Activated CD8-positive, alpha-beta memory T cell treated with anti-CD3 and anti-CD28 coated beads for 4 hours (primary cell): ENCODE data around the gene C10orf90.

Experiments used
- DNase-seq, 2 donors: peaks; one replicate each; pipeline ENCODE4 v3.0.0-alpha.2; 2020; ENCODE audit warnings: low read depth in 2 of 2

The C10orf90 gene

DNA sequence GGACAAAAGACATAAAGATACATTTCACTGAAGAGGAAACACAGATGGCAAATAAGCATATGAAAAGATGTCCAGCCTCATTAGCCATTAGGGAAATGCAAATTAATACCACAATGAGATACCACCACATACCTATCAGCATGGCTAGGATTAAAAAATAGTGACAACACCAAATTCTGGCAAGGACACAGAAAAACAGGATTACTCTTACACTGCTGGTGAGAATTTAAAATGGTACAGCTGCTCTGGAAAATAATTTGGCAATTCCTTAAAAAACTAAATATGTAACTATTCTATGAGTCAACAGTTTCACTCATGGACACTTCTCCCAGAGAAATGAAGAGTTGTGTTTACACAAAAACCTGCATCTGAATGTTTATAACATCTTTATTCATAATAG is 121.1 kb downstream of the C10orf90 start:
- no peak for DNase-seq

- no peak for DNase-seq
Measured at GRCh38 chr10:126544565-126544964, 125.9 kb downstream of the C10orf90 start.

DNA sequence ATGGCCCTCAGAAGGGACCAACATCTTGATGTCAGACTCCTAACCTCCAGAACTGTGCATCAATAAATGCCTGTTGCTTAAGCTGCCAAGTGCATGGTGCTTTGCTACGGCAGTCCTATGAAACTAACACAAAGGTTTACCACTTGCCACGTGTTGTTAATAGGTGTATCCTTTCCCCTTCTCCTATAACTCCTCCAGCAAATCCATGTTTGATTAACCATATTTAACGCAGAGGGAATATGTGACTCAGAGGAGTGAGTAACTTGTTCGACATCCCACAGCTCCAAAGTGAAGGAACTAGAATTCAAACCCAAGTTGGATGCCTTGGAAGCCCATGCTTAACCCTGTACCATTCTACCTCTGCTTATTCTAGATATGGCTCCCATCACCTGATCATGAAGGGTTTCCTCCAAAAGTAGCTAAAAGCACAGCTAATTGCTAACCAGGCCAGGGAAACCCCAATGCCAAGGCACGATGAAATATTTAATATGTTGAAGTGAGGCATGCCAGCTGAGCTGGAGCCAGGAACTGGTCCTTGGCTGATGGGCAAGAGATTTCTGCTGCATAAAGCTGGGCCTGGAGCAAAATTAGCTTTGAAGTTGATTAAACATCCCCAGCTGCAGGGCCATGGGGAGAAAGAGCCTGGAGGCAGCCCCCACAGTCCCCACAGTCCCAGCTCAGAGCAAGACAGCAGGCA is 131.9 kb downstream of the C10orf90 start:
- no peak for DNase-seq

GRCh38 chr10:126536656-126537055 is 133.8 kb downstream of the C10orf90 start:
- no peak for DNase-seq

DNA sequence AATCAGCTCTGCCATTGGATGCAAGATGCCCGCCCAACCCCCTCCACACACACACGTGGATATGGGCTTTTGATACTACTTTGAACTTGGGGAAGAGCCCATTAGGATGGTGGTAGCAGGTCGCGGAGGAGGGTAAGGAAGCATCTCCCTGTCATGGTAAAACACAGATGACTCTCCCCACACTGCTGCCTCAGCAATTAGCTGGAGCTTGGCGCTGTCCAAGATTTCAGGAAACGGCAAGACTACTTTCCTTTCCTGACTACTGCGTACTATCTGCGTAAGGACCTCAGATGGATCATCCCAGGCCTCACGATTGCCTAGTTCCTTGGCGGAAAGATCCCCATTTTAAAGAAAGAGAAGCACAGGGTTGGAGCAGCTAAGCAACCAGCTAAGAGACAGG is 134.3 kb downstream of the C10orf90 start:
- DNase-seq, result no peak

DNA sequence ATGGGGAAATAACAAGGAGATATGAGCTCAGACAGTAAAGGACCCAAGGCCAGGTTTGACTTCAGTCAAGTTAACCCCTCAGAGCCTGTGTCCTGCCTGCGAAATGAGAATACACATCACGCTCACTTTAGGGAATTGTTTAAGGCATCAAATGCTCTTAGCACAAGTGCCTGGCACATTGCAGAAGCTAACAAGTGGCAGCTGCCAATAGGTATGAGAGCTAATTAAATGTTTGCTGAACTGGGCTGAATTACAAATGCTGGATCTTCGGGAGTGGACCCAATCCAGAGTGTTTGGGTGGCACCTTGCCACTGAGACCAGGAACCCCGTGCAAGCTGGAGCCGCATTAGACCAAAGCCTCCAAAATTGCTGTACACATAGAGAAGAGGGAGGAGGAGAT is 136.8 kb downstream of the C10orf90 start:
- DNase-seq, result no peak

DNA sequence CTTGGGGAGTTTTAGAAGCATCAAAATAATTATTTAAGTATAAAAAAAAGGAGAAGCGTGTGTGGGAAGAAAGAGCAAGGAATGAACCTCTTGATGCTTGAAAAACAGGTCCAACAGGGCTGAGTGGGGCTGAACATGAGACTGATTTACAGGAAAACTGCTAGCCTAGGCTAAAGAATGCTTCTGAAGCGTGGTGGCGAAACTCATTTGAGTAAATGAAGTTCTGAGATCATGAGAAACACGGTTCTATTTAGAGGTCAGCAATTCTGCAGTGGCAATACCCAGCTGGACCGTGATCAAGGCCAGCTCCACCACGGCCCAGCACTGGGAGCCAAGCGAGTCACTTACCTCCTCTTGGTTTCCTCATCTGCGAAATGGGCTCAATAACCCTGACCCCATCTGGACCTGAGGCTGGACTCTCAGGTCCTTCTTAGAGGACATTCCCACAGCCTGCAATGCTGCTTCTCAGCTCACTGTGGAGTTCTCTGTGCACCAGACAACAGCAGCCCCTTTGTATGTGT is 142.1 kb downstream of the C10orf90 start:
- no peak for DNase-seq

- DNase-seq, result no peak
Measured at GRCh38 chr10:126527645-126528314, 142.7 kb downstream of the C10orf90 start.

DNA sequence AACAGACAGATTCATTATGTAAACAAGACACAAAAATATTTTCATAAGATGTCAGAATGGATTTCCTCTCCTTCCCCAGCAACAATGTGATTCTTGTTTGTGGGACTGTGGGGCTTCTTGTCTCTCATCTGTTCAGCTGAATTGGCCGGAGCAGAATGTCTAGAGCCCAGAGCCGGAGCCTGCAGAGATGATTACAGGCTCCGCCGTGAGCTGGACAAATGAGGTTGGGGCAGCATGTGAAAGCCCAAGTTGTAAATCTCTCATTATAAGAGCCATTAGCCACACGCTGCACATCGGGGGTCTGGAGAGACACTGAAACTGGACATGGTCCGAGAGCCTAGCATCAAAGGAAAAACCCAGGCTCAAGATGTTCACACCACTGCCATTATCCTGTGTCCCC is 145.2 kb downstream of the C10orf90 start:
- DNase-seq, result no peak

- DNase-seq, result no peak
Measured at GRCh38 chr10:126524526-126524925, 146.0 kb downstream of the C10orf90 start.

GRCh38 chr10:126523071-126523470 is 147.4 kb downstream of the C10orf90 start:
- no peak for DNase-seq

- no peak for DNase-seq
Measured at GRCh38 chr10:126521399-126521798, 149.1 kb downstream of the C10orf90 start.

DNA sequence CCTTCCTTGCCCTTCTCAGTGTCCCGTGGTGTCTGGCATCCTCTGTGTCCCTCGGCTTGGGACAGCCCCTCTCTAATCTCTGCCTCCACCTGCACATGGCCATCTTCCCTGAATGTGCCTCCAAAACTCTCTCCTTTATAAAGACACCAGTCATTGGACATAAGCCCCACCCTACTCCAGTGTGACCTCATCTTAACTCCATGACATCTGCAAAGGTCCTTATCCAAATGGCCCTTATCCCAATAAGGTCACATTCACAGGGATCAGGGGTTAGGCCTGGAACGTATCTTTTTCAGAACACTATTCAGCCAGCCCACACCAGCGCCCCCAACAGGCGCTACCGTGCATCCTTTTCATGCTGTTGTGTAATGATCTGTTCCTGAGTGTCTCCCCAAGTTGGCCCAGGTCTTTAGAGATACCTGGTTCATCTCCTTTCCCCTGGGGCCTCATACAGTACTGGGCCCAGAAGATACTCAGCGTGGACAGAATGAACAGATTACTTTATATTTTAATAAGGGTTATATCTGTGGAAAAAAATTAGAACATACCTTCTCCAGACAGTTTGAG is 149.7 kb downstream of the C10orf90 start:
- no peak for DNase-seq

- DNase-seq, result no peak
Measured at GRCh38 chr10:126519992-126520391, 150.5 kb downstream of the C10orf90 start.

GRCh38 chr10:126519185-126519584 is 151.3 kb downstream of the C10orf90 start:
- DNase-seq, result no peak

- DNase-seq, result no peak
Measured at GRCh38 chr10:126518218-126519080, 152.0 kb downstream of the C10orf90 start.

DNA sequence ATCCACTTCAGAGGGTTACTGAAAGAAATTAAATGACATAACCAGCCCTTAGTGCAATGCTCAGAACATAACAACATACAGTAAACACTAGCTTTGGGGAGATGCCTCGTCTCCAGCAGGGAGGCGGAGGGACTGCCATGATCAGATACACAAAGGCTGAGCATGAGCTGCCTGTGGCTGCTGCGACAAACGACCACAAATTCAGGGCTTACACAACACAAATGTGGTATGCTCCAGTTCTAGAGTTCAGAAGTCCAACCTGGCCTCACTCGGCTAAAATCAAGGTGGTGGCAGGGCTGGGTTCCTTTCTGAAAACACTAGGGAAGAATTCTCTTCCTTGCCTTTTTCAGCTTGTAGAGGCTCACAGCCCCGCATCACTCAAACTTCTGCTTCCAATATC is 154.0 kb downstream of the C10orf90 start:
- no peak for DNase-seq

GRCh38 chr10:126511917-126512479 is 158.5 kb downstream of the C10orf90 start:
- DNase-seq, result no peak

- DNase-seq, result no peak
Measured at GRCh38 chr10:126509182-126509581, 161.3 kb downstream of the C10orf90 start.

DNA sequence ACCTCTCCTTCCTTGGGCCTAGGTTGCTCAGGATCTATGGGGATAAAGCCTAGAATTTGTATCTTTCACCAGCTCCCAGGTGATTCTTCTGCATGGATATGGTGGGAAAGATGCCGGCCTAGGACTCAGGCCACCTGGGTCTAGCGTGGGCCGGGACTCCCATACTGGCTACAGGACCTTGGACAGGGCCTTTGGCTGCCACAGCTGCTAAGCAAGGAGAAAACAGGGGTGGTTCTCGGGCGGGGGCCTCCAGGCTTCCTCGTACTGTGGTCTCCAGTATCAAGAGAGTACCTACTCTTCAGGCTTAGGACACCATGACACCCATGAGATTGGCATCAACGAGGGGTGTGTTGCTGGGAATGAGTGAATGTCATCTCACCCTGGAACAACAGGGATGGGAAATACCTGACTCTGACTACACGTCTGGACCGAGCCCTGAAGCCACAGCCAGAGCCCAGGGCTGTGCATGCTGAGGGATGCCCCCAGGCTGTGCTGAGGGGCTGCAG is 161.9 kb downstream of the C10orf90 start:
- no peak for DNase-seq

- no peak for DNase-seq
Measured at GRCh38 chr10:126504761-126505112, 165.8 kb downstream of the C10orf90 start.
